Activated CD4-positive, alpha-beta T cell treated with anti-CD3 and anti-CD28 coated beads, Interleukin-2, amount 10 ng/mL, durations not matched to agents 7 days and 5 days (primary cell): ENCODE data around the gene UBASH3B. TPM values are rescaled to one million over a fixed set of nuclear protein-coding genes. Genes with fewer than 3 reads are reported as not detected.

Source experiments
- CTCF ChIA-PET: fragments of 350-600 bp; sonication (Branson Sonifier 250); formaldehyde crosslinking; loops from one replicate; lab custom pipeline; 2021; ENCODE audit warnings: antibody characterized with exemption; lab: Charles Lee
- POLR2A ChIA-PET: fragments of 350-600 bp; sonication (Branson Sonifier 250); formaldehyde crosslinking; loops from one replicate; lab custom pipeline; 2021; ENCODE audit warnings: antibody characterized with exemption; lab: Charles Lee
- DNase-seq: peaks from one replicate; pipeline ENCODE4 v3.0.0-alpha.2; 2020
- H3K27ac Mint-ChIP-seq: one replicate; pipeline ENCODE4 v1.8.0; 2021; ENCODE audit warnings: mild to moderate bottlenecking, moderate library complexity, mixed read lengths
- H3K27me3 Mint-ChIP-seq: one replicate; pipeline ENCODE4 v1.8.0; 2021; ENCODE audit warnings: mixed read lengths
- H3K36me3 Mint-ChIP-seq: one replicate; pipeline ENCODE4 v1.8.0; 2021; ENCODE audit warnings: low read depth, mixed read lengths
- H3K4me1 Mint-ChIP-seq: one replicate; pipeline ENCODE4 v1.8.0; 2021; ENCODE audit warnings: mixed read lengths
- H3K4me3 Mint-ChIP-seq: one replicate; pipeline ENCODE4 v1.8.0; 2021; ENCODE audit warnings: mild to moderate bottlenecking, moderate library complexity, mixed read lengths
- H3K9me3 Mint-ChIP-seq: one replicate; pipeline ENCODE4 v1.8.0; 2021; ENCODE audit warnings: mixed read lengths
- total RNA-seq, 2 experiments: library from RNA; stranded (reverse); gene quantifications; one replicate each; pipeline ENCODE4 v1.2.3, GENCODE V29; 2021

The UBASH3B gene
- total RNA-seq, 2 experiments from 2014 or later: 15.2 to 15.8 TPM

DNA sequence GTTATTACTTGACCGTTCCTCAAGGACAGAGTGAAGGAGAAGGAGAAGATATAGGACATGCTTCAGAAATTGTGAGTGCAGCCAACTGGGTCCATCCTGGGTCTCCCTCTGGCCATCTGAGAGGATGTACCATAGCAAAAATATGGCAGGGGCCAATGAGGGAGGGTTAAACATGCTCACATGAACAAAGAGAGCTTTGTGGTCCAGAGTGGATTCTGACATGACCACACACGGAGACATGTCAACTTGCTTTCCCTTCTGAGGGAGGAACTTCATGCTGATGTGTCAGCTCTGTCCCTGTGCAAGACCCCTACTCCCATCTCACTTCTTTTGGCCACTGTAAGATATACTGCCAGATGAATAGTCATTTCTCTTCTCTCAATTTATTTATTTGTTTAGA is 3.0 kb upstream of the UBASH3B start:
- Mint-ChIP-seq H3K9me3 (no peaks in the 10 kb centered on the region), H3K27ac (no peak overlapping the region), H3K4me3 (no peak overlapping the region), H3K4me1 (peaks cover 15% of the 10 kb centered on the region), H3K27me3 (peaks cover 35% of the 10 kb centered on the region), H3K36me3 (no peaks in the 10 kb centered on the region)
- ChIA-PET CTCF (interaction anchor here (0.6 to 1.7 kb wide), 4 partner anchors 23 to 102 kb away, joined by 3 to 4 read pairs (median 3); no protein-coding TSS in a partner anchor), POLR2A (no interaction called here)
- no peak for DNase-seq

DNA sequence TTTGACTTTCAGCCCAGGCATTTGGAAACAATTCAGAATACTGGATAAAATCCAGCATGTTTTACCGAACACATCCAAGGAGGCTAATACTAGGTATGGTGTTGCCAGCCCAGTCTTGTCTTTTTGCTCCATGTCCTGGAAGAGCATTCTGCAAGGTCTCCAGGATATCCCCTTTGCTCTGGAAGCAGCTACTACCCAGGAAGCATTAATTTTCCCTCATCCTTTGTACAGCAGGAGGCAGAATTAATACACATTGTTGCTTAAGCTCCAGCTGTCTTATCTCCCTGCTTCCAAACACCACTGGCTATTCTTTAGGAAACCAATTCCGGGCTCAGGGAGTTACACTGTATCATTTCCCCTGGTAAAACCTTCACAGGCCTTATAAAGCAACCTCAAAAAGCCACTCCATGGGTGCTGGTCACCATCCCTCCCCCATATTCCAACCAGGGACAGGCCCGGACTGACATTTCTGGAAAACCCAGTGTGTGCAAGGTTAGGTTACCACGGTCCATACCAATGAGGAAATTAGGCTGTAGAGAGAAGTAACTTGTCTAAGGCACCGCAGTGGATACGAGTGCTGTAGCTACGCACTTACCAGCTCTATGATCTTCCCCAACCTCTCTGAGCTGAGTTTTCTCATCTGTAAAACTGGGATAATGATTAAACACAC is 1.5 kb upstream of the UBASH3B start:
- CTCF ChIA-PET: no interaction called here
- no peak overlapping the region for H3K27ac Mint-ChIP-seq
- H3K36me3 Mint-ChIP-seq: no peaks in the 10 kb centered on the region
- POLR2A ChIA-PET: no interaction called here
- DNase-seq: no peak
- peaks cover 40% of the 10 kb centered on the region for H3K27me3 Mint-ChIP-seq
- no peak overlapping the region for H3K4me3 Mint-ChIP-seq
- no peaks in the 10 kb centered on the region for H3K9me3 Mint-ChIP-seq
- peaks cover 17% of the 10 kb centered on the region for H3K4me1 Mint-ChIP-seq

DNA sequence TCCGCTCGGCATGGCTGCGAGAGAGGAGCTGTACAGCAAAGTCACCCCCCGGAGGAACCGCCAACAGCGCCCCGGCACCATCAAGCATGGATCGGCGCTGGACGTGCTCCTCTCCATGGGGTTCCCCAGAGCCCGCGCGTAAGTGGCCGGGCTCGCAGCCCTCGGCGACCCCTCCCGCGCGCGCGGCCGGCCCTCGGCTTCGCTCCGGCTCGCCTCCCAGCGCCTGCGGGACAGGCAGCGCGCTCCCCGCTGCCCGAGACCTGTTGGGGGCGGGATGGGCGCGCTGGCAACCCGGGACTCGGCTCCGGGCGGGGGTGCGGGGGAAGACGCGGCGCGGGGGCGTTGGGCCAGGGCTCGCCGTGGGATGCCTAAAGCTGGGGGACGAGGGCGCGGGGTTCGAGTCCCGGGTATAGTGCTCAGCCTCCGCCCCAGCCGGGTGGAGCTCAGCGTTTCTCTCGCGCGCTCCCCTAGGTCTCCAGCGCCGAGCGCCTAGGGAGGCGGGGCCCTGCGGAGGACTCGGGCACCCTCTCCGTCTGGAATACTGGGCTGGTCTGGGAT is 630 bp downstream of the UBASH3B start:
- H3K27ac Mint-ChIP-seq: peak overlapping the region; percentile 82
- no peaks in the 10 kb centered on the region for H3K36me3 Mint-ChIP-seq
- peak; percentile 35 for DNase-seq
- POLR2A ChIA-PET: no interaction called here
- H3K4me1 Mint-ChIP-seq: peaks cover 17% of the 10 kb centered on the region
- H3K27me3 Mint-ChIP-seq: peaks cover 44% of the 10 kb centered on the region
- CTCF ChIA-PET: interaction anchor here (0.6 to 2.9 kb wide), 20 partner anchors 9 to 1465 kb away, joined by 3 to 34 read pairs (median 4); no protein-coding TSS in a partner anchor
- H3K4me3 Mint-ChIP-seq: peak overlapping the region; percentile 89
- no peaks in the 10 kb centered on the region for H3K9me3 Mint-ChIP-seq

DNA sequence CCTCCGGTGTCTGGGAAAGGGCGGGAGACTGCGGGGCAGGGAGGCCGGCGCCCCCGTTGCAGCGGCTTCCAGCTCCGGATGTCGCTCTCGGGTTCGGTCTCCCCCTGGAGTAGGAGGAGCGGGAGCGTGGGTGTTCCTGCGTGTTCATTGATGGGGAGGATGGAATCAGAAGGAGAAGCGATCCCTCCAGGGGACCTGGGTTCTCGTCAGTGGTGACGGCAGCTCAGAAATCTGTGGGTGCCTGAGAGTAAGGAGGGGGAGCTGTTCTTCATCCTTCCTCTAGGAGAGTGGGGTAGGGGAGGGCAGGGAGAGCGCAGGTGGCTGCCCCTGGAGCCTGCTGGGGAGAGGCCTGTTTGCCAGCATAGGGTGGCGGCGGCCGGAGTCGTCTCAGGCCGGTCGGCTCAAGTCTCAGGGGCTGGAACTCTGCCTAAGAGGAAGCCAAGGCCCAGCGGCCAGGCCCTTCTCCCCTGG is 1.1 kb downstream of the UBASH3B start:
- peak; percentile 21 for DNase-seq

DNA sequence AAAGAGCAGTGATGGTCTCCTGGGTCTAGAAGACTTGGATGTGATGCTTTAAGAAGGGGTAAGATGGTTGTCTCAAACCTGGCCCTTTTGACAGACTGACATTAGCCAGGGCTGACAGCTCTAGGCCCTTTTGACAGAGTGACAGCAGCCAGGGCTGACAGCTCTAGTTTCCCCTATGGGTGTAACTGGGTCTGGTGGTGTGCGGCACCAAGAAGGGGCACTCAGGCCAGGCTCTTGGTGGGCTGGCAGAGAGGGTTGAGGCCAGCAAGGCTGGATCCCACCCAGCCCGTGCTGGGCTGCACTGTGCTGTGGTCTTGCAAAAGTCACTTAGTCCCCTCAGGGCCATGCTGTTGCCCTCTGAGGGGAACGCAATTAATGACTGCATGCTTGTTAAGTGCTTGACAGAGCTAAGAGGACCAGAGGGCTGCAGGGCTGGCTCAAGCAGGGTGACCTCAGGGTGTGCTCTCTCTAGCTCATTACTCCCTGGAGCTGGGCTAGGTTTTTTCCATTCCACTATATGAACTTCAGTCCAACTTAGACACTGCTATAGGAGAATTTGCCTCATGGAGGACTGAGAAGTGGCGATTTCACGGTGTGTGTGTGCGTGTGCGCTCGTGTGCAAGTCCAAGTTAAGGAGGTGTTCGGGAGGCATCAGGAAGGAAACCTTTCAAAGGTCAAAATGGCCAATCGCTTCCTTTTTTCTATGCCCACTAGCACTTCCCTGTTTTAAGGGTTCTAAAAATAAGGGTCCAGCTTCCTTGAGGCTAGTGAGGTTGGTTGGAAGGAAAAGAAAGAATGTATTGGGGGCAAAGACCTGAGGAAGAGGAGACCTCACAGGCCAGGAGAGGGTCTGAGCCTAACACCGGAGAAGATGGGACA is 4.4 kb downstream of the UBASH3B start:
- Mint-ChIP-seq H3K4me1 (peaks cover 19% of the 10 kb centered on the region), H3K36me3 (no peaks in the 10 kb centered on the region), H3K4me3 (no peak overlapping the region), H3K9me3 (no peaks in the 10 kb centered on the region), H3K27me3 (peaks cover 21% of the 10 kb centered on the region), H3K27ac (no peak overlapping the region)
- ChIA-PET CTCF (interaction anchor here (0.9 to 1.4 kb wide), 6 partner anchors 15 to 93 kb away, joined by 3 to 5 read pairs (median 3); no protein-coding TSS in a partner anchor), POLR2A (interaction anchor here (0.7 kb wide), 1 partner anchor 9 kb away, joined by 4 read pairs; no protein-coding TSS in a partner anchor)
- DNase-seq: no peak

More for the DNA sequence above, 1.1 kb downstream of the UBASH3B start:
- H3K9me3 Mint-ChIP-seq: no peaks in the 10 kb centered on the region
- peaks cover 17% of the 10 kb centered on the region for H3K4me1 Mint-ChIP-seq
- no peaks in the 10 kb centered on the region for H3K36me3 Mint-ChIP-seq
- H3K27me3 Mint-ChIP-seq: peaks cover 44% of the 10 kb centered on the region
- peak overlapping the region; percentile 79 for H3K27ac Mint-ChIP-seq
- peak overlapping the region; percentile 89 for H3K4me3 Mint-ChIP-seq
- CTCF ChIA-PET: interaction anchor here (0.6 to 2.9 kb wide), 14 partner anchors 9 to 605 kb away, joined by 3 to 34 read pairs (median 4); no protein-coding TSS in a partner anchor
- POLR2A ChIA-PET: no interaction called here

DNA sequence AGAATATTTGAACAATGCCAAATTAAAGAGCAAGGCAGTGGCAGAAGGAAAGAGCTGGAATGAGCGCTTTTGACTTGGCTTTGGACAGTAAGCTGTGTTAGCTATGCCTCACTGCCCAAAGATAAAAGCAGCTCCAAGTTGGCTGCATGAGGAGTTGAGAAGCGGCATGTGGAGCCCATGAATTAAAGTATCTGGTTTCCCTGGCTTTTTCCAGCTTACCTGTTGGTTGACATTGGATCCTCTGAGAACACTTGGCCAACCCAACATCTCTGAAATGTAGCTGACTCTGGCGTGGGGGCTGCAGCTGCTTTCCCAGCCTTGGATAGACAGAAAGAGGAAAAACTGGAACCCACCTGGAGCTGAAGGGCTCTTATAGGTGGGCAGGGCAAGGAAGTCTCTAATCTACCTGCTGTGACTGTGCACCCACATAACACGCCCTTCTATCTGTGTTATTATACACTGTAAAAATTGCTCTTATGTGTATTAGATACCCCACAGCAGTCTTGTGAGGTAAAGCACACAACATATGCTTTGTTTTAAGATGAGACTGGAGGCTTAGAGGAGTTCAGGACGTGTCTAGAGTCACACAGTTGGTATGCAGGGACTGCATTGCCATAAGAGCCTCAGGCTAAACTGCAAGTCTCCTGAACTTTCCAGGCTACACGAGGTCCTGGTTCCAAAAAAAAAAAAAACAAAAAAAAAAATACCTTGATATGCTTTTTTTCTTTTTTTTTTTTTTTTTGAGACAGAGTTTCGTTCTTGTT is 5.8 kb downstream of the UBASH3B start:
- CTCF ChIA-PET: interaction anchor here (0.5 to 2.2 kb wide), 7 partner anchors 10 to 410 kb away, joined by 3 to 4 read pairs (median 4); no protein-coding TSS in a partner anchor
- POLR2A ChIA-PET: interaction anchor here (0.6 kb wide), 1 partner anchor 86 kb away, joined by 3 read pairs; no protein-coding TSS in a partner anchor
- peaks cover 17% of the 10 kb centered on the region for H3K27me3 Mint-ChIP-seq
- no peaks in the 10 kb centered on the region for H3K9me3 Mint-ChIP-seq
- no peaks in the 10 kb centered on the region for H3K36me3 Mint-ChIP-seq
- H3K4me1 Mint-ChIP-seq: peaks cover 16% of the 10 kb centered on the region
- no peak for DNase-seq
- H3K4me3 Mint-ChIP-seq: no peak overlapping the region
- no peak overlapping the region for H3K27ac Mint-ChIP-seq

DNA sequence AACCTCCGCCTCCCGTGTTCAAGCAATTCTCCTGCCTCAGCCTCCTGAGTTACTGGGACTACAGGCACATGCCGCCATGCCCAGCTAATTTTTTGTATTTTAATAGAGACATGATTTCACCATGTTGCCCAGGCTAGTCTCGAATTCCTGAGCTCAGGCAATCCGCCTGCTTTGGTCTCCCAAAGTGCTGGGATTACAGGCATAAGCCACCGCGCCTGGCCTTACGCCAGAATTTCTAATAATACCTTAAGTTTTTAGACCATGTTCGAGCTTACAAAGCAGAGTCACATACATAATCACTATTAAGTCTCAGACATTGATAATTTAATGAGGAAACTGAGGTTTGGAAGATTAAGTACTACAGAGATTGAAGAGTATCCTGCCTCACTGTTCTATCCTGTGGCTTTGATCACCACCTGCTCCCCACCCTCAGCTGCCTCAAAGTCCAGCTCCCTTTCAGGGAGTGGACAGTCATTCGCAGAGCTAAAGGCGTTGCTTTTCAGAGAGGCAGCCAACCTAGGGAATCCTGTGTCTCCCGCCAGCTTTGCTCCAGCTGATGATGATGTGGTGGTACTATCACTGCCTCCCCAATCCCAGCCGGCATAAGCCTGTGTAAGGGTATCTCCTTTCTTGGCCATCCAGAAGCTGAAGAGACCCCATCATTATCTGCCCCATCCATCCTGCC is 7.7 kb downstream of the UBASH3B start:
- no peak overlapping the region for H3K27ac Mint-ChIP-seq
- CTCF ChIA-PET: interaction anchor here (0.7 to 2.2 kb wide), 3 partner anchors 31 to 83 kb away, joined by 3 to 4 read pairs (median 3); no protein-coding TSS in a partner anchor
- H3K36me3 Mint-ChIP-seq: peaks cover 2% of the 10 kb centered on the region
- H3K4me1 Mint-ChIP-seq: peaks cover 20% of the 10 kb centered on the region
- POLR2A ChIA-PET: interaction anchor here (0.7 kb wide), 1 partner anchor 93 kb away, joined by 3 read pairs; no protein-coding TSS in a partner anchor
- no peak for DNase-seq
- peaks cover 14% of the 10 kb centered on the region for H3K27me3 Mint-ChIP-seq
- H3K4me3 Mint-ChIP-seq: no peak overlapping the region
- H3K9me3 Mint-ChIP-seq: no peaks in the 10 kb centered on the region

DNA sequence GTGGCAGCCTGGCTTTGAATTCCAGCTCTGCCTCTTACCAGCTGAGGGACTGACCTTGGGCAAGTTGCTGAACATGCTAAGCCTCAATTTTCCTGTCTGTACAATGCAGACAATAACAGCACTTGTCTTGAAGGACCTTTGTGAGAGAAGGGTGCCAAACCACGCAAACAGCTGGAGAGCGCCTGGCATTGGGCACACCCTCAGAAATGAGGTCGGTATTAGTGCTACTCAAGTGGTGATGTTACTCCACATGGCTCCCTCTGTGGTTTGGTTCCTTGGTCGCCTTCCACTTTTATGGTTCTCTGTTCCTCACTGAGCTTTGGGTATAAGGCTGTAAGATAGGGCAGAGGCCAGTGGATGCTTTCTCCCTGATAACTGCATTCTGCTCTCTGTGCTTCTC is 8.2 kb downstream of the UBASH3B start:
- H3K27me3 Mint-ChIP-seq: peaks cover 11% of the 10 kb centered on the region
- H3K27ac Mint-ChIP-seq: no peak overlapping the region
- peaks cover 6% of the 10 kb centered on the region for H3K36me3 Mint-ChIP-seq
- H3K4me1 Mint-ChIP-seq: peaks cover 26% of the 10 kb centered on the region
- CTCF ChIA-PET: interaction anchor here (0.7 to 0.9 kb wide), 2 partner anchors 30 to 35 kb away, joined by 3 read pairs; no protein-coding TSS in a partner anchor
- H3K9me3 Mint-ChIP-seq: no peaks in the 10 kb centered on the region
- POLR2A ChIA-PET: no interaction called here
- DNase-seq: no peak
- no peak overlapping the region for H3K4me3 Mint-ChIP-seq

DNA sequence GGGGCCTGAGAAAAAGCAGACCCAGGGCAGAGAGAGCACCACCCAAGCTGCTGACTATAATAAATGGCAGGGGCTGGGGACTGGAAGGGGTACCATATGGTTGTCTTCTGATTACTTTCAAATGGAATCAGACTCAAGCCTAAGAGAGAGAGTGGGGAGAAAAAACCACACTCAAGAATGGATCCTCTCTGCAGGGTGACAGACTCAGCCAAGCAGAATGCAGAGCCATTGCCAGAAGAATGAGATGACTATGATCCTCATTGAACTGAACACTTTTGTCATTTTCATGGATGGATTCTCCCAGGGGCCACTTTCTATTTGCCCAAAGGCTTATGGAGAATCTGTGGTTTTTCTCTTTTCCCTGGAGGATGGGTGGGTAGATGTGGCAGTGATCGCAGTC is 8.7 kb downstream of the UBASH3B start:
- ChIA-PET CTCF (interaction anchor here (0.9 to 1.3 kb wide), 3 partner anchors 10 to 187 kb away, joined by 3 to 4 read pairs (median 3); no protein-coding TSS in a partner anchor), POLR2A (no interaction called here)
- H3K4me3 Mint-ChIP-seq: no peak overlapping the region
- H3K27ac Mint-ChIP-seq: no peak overlapping the region
- H3K9me3 Mint-ChIP-seq: peaks cover 2% of the 10 kb centered on the region
- no peak for DNase-seq
- peaks cover 8% of the 10 kb centered on the region for H3K27me3 Mint-ChIP-seq
- peaks cover 30% of the 10 kb centered on the region for H3K4me1 Mint-ChIP-seq
- peaks cover 9% of the 10 kb centered on the region for H3K36me3 Mint-ChIP-seq

DNA sequence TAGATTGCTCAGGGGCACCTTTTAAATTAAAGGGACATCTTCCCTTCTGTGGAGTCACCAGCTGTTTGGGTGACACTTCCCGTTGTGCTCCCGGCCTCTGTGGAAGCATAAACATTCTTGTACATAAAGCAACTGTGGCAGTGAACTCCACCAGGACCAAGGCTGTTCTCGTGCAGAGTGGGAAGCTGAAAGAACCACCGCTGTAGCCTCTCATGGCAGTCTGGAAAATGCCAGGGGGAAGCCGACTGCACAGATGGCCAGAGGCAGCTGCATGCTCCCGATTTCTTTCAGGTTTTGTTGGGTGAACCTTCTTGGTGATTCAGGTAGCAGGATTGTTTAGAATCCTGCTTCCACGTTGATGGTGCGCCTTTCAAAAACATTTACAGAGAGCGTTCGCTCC is 10.3 kb downstream of the UBASH3B start:
- Mint-ChIP-seq H3K9me3 (peaks cover 5% of the 10 kb centered on the region), H3K4me3 (no peak overlapping the region), H3K4me1 (peaks cover 43% of the 10 kb centered on the region), H3K27ac (no peak overlapping the region), H3K36me3 (peaks cover 20% of the 10 kb centered on the region), H3K27me3 (peaks cover 3% of the 10 kb centered on the region)
- ChIA-PET CTCF (no interaction called here), POLR2A (no interaction called here)
- no peak for DNase-seq

DNA sequence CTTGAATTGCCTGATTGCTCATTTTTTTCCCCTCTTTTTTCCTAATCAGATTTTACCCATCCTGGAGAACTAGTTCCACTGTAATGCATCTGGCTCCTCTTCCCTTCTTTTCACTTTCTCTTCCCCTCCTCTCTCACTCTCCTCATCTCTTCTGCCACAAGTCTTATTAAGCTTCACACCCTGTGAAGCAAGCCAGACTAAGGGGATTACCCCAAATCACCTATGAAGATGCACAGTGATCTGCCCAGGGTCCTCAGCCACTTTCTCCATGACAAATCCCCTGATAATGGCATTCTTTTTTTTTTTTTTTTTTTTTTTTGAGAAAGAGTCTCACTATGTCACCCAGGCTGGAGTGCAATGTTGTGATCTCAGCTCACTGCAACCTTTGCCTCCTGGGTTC is 11.2 kb downstream of the UBASH3B start:
- H3K27ac Mint-ChIP-seq: no peak overlapping the region
- H3K9me3 Mint-ChIP-seq: peaks cover 5% of the 10 kb centered on the region
- peaks cover 2% of the 10 kb centered on the region for H3K27me3 Mint-ChIP-seq
- peaks cover 43% of the 10 kb centered on the region for H3K4me1 Mint-ChIP-seq
- H3K4me3 Mint-ChIP-seq: no peak overlapping the region
- DNase-seq: no peak
- H3K36me3 Mint-ChIP-seq: peaks cover 24% of the 10 kb centered on the region
- POLR2A ChIA-PET: no interaction called here
- CTCF ChIA-PET: interaction anchor here (0.6 to 1.3 kb wide), 5 partner anchors 9 to 85 kb away, joined by 3 to 4 read pairs (median 3); partner anchors contain the start of gene UBASH3B
